ENCODE data around the gene PLA2G2F. TPM values are rescaled to one million over a fixed set of nuclear protein-coding genes. Genes with fewer than 3 reads are reported as not detected.

PLA2G2F gene
- total and polyA plus RNA-seq, 10 of the 15 experiments (the other 5 are each of a cell fraction or from before 2014, with no cell fraction given): 0.03 TPM; not detected in 9

DNA sequence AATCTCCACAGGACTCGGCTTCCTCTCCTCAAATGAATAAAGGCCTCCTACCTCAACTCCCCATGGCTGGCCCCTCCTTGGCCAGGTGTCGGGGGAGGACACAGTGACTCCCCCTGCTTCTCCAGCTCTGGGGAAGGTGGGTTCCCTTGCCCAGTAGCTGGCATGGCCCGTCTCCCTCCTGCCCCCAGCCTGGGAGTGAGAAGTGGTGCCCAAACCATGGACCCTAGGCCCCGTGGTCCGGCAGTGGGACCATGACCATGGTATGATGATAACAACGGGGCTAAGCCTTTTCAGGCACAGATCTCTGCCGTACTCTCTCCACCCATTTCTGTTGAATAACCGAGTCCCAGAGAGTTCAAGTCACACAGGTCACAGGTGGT, 11.2 kb downstream of the PLA2G2F start (continued):
- TF ChIP-seq, protein P1, sequence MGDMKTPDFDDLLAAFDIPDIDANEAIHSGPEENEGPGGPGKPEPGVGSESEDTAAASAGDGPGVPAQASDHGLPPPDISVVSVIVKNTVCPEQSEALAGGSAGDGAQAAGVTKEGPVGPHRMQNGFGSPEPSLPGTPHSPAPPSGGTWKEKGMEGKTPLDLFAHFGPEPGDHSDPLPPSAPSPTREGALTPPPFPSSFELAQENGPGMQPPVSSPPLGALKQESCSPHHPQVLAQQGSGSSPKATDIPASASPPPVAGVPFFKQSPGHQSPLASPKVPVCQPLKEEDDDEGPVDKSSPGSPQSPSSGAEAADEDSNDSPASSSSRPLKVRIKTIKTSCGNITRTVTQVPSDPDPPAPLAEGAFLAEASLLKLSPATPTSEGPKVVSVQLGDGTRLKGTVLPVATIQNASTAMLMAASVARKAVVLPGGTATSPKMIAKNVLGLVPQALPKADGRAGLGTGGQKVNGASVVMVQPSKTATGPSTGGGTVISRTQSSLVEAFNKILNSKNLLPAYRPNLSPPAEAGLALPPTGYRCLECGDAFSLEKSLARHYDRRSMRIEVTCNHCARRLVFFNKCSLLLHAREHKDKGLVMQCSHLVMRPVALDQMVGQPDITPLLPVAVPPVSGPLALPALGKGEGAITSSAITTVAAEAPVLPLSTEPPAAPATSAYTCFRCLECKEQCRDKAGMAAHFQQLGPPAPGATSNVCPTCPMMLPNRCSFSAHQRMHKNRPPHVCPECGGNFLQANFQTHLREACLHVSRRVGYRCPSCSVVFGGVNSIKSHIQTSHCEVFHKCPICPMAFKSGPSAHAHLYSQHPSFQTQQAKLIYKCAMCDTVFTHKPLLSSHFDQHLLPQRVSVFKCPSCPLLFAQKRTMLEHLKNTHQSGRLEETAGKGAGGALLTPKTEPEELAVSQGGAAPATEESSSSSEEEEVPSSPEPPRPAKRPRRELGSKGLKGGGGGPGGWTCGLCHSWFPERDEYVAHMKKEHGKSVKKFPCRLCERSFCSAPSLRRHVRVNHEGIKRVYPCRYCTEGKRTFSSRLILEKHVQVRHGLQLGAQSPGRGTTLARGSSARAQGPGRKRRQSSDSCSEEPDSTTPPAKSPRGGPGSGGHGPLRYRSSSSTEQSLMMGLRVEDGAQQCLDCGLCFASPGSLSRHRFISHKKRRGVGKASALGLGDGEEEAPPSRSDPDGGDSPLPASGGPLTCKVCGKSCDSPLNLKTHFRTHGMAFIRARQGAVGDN (IDR thresholded peaks at IDR 0.05): no peak
- TF ChIP-seq, protein P2, sequence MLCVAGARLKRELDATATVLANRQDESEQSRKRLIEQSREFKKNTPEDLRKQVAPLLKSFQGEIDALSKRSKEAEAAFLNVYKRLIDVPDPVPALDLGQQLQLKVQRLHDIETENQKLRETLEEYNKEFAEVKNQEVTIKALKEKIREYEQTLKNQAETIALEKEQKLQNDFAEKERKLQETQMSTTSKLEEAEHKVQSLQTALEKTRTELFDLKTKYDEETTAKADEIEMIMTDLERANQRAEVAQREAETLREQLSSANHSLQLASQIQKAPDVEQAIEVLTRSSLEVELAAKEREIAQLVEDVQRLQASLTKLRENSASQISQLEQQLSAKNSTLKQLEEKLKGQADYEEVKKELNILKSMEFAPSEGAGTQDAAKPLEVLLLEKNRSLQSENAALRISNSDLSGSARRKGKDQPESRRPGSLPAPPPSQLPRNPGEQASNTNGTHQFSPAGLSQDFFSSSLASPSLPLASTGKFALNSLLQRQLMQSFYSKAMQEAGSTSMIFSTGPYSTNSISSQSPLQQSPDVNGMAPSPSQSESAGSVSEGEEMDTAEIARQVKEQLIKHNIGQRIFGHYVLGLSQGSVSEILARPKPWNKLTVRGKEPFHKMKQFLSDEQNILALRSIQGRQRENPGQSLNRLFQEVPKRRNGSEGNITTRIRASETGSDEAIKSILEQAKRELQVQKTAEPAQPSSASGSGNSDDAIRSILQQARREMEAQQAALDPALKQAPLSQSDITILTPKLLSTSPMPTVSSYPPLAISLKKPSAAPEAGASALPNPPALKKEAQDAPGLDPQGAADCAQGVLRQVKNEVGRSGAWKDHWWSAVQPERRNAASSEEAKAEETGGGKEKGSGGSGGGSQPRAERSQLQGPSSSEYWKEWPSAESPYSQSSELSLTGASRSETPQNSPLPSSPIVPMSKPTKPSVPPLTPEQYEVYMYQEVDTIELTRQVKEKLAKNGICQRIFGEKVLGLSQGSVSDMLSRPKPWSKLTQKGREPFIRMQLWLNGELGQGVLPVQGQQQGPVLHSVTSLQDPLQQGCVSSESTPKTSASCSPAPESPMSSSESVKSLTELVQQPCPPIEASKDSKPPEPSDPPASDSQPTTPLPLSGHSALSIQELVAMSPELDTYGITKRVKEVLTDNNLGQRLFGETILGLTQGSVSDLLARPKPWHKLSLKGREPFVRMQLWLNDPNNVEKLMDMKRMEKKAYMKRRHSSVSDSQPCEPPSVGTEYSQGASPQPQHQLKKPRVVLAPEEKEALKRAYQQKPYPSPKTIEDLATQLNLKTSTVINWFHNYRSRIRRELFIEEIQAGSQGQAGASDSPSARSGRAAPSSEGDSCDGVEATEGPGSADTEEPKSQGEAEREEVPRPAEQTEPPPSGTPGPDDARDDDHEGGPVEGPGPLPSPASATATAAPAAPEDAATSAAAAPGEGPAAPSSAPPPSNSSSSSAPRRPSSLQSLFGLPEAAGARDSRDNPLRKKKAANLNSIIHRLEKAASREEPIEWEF (IDR thresholded peaks at IDR 0.05; ENCODE audit: insufficient replicate concordance, low read depth, low read length): no peak
- TF ChIP-seq GABPA (IDR thresholded peaks at IDR 0.05; ENCODE audit: low read depth) (no peak), ASH2L (IDR thresholded peaks at IDR 0.05; ENCODE audit: borderline replicate concordance, low read depth) (no peak), SREBF1 (IDR thresholded peaks at IDR 0.05; ENCODE audit: low read length) (no peak)
- TF ChIP-seq, protein P3, sequence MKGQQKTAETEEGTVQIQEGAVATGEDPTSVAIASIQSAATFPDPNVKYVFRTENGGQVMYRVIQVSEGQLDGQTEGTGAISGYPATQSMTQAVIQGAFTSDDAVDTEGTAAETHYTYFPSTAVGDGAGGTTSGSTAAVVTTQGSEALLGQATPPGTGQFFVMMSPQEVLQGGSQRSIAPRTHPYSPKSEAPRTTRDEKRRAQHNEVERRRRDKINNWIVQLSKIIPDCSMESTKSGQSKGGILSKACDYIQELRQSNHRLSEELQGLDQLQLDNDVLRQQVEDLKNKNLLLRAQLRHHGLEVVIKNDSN (IDR thresholded peaks at IDR 0.05; ENCODE audit: borderline replicate concordance, extremely low read length, insufficient read depth, low read depth, low read length): no peak

Measured in GM12878 (cell line).